ENCODE data around the gene HOXA4.
A peak's percentile ranks its signal among the peaks of the same experiment; 100 is the strongest.

The HOXA4 gene

GRCh38 chr7:27133409-27134231, 3.1 kb upstream of the HOXA4 start:
- no peak for DNase-seq (ENCODE audit: low spot score)

- no peak for DNase-seq (ENCODE audit: low spot score)
Observed at GRCh38 chr7:27132978-27133377, 2.4 kb upstream of the HOXA4 start.

GRCh38 chr7:27132214-27132613, 1.7 kb upstream of the HOXA4 start:
- DNase-seq (ENCODE audit: low spot score), result no peak

- no peak for DNase-seq (ENCODE audit: low spot score)
Observed at GRCh38 chr7:27131390-27131819, 848 bp upstream of the HOXA4 start.

GRCh38 chr7:27129729-27130539, 623 bp downstream of the HOXA4 start:
- peak; percentile 57 for DNase-seq (ENCODE audit: low spot score)

GRCh38 chr7:27128776-27129728, 1.5 kb downstream of the HOXA4 start:
- DNase-seq (ENCODE audit: low spot score), result no peak

GRCh38 chr7:27128034-27128433, 2.5 kb downstream of the HOXA4 start:
- no peak for DNase-seq (ENCODE audit: low spot score)

- no peak for DNase-seq (ENCODE audit: low spot score)
Observed at GRCh38 chr7:27126596-27127327, 3.8 kb downstream of the HOXA4 start.

GRCh38 chr7:27125986-27126394, 4.6 kb downstream of the HOXA4 start:
- DNase-seq (ENCODE audit: low spot score), result no peak

- DNase-seq (ENCODE audit: low spot score), result no peak
Observed at GRCh38 chr7:27124902-27125689, 5.5 kb downstream of the HOXA4 start.

- no peak for DNase-seq (ENCODE audit: low spot score)
Observed at GRCh38 chr7:27124096-27124901, 6.3 kb downstream of the HOXA4 start.

- no peak for DNase-seq (ENCODE audit: low spot score)
Observed at GRCh38 chr7:27123477-27124053, 7.0 kb downstream of the HOXA4 start.

- no peak for DNase-seq (ENCODE audit: low spot score)
Observed at GRCh38 chr7:27123007-27123476, 7.5 kb downstream of the HOXA4 start.

- no peak for DNase-seq (ENCODE audit: low spot score)
Observed at GRCh38 chr7:27122077-27122910, 8.3 kb downstream of the HOXA4 start.

- no peak for DNase-seq (ENCODE audit: low spot score)
Observed at GRCh38 chr7:27121684-27122076, 8.9 kb downstream of the HOXA4 start.

- no peak for DNase-seq (ENCODE audit: low spot score)
Observed at GRCh38 chr7:27119412-27119911, 11.1 kb downstream of the HOXA4 start.

- no peak for DNase-seq (ENCODE audit: low spot score)
Observed at GRCh38 chr7:27118580-27118979, 12.0 kb downstream of the HOXA4 start.

- DNase-seq (ENCODE audit: low spot score), result no peak
Observed at GRCh38 chr7:27117887-27118491, 12.6 kb downstream of the HOXA4 start.

All from NAMALWA (cell line).